Fibroblast of skin of right biceps (primary cell): ENCODE measurements around the gene TAGAP.
A peak's percentile ranks its signal among the peaks of the same experiment; 100 is the strongest.

Source experiments
- DNase-seq: peaks from one replicate; pipeline ENCODE4 v3.0.0-alpha.2; 2013

The TAGAP gene

GRCh38 chr6:159068904-159069578 lies 24.2 kb upstream of the TAGAP start:
- no peak for DNase-seq

DNA sequence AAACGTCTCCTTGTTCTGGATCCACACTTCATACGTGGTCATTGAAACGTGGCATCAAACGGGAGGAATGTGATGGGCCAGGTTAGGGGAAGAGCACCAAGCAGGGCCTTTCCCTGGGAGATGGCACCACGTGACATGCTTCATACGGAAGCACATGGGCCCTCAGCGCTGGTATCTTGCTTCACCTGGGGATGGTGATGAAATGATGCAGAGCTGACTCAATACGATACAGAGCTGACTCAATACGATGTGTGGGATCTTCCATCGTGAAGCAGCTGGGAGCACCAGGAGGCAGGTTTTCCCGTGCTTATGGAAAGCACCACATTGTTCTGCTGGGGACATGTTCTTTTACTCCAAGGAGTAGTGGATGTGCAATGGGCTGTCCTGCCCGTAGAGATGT lies 22.5 kb upstream of the TAGAP start:
- no peak for DNase-seq

GRCh38 chr6:159066483-159066882 lies 21.7 kb upstream of the TAGAP start:
- no peak for DNase-seq

- no peak for DNase-seq
Observed at GRCh38 chr6:159065759-159066329, 21.1 kb upstream of the TAGAP start.

- no peak for DNase-seq
Observed at GRCh38 chr6:159065091-159065490, 20.3 kb upstream of the TAGAP start.

GRCh38 chr6:159064477-159064876 lies 19.7 kb upstream of the TAGAP start:
- DNase-seq, result no peak

DNA sequence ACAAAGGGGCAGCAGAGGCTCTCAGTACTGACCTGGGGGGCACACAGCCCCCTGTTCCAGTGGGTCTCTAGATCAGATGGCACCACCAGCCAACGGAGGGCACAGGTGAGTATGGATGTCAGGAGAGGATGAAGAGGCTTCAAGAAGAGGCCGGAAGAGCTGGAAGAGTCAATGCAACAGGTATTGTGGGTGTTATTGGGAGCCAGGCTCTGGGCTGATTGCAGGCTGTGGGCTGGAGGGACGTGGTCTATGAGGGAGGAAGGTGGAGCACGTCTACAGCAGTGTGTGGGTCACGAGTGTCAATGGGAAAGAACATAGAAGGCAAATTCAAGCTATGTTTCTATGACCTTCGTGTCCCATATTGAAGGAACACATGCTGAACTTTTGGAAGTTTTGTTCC lies 18.8 kb upstream of the TAGAP start:
- no peak for DNase-seq

DNA sequence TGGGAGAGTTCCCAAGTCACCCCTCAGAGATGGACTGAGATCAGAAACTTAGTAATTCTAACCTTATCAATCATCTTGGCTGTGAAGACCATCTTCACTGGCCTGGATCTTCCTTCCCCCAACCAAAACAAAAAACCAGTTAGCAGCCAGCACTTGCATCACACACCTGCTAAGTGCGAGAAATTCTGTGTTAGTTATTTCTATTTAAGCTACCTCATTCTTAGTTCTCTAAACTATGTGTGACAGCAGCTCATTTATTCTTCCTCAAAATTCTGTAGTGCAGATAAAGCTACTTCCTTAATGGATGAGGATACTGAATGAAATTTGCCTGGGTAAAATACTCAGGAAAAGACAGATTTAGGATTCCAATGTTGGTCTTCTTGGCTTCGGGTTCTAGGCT lies 18.2 kb upstream of the TAGAP start:
- DNase-seq, result no peak

- DNase-seq, result no peak
Observed at GRCh38 chr6:159062564-159062945, 17.8 kb upstream of the TAGAP start.

- no peak for DNase-seq
Observed at GRCh38 chr6:159061805-159062563, 17.2 kb upstream of the TAGAP start.

DNA sequence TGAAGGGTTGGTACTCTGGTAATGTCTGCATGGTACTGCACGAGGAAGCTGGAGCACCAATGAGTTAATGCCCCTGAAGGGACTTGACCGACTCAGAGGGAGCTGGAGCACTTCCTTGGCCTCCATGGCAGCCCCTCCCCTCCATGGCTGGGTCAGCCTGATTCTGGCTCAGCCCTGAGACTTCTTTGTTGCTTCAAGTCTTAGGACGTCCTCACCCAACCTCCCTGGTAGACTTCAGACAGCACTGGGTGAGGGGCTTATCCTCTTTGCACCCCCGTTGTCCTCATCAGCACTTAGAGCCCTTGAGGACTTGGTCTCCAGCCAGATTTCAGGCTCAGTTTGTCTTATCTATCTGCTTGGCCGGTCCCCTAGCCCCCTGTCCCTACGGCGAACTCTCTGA lies 16.4 kb upstream of the TAGAP start:
- no peak for DNase-seq

GRCh38 chr6:159059885-159060506 lies 15.2 kb upstream of the TAGAP start:
- DNase-seq, result no peak

DNA sequence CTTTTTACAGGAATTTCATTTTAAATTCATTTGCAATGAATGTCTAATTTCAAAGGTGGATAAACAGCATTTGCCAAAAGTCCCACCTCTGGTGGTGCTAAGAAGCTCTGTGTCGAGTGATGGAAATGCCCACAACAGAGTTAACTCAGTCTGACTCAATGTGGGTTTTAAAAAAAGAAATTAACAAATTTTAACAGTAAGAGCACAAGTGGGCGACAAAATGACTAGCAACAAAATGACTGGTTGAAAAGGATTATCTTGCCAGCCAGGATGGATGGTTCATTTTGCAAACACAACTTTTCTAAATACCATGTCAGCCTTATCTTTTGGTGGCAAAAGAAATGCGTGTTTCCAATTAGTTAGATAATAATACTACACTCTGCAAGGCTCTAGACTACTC lies 14.3 kb upstream of the TAGAP start:
- DNase-seq, result no peak

GRCh38 chr6:159056899-159057298 lies 12.1 kb upstream of the TAGAP start:
- no peak for DNase-seq

DNA sequence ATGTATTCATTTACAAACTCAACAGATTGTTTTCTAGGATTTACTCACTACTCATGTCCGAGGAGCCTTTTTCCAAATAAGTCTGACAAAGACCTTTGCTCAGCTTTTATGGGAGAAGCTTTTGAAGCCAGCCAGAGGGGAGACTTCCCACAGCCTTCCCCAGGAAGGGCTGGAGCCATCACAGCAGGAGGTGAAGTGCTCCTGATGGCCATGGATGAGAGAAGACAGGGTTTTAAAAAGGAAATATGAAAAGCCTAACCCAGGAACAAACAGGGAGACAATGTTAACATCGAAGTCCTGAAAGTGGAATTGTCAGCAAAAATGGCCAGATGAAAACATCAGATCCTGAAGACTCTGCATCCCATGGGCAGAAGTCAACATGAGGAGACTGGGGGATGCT lies 11.6 kb upstream of the TAGAP start:
- no peak for DNase-seq

GRCh38 chr6:159056003-159056402 lies 11.2 kb upstream of the TAGAP start:
- DNase-seq, result no peak

DNA sequence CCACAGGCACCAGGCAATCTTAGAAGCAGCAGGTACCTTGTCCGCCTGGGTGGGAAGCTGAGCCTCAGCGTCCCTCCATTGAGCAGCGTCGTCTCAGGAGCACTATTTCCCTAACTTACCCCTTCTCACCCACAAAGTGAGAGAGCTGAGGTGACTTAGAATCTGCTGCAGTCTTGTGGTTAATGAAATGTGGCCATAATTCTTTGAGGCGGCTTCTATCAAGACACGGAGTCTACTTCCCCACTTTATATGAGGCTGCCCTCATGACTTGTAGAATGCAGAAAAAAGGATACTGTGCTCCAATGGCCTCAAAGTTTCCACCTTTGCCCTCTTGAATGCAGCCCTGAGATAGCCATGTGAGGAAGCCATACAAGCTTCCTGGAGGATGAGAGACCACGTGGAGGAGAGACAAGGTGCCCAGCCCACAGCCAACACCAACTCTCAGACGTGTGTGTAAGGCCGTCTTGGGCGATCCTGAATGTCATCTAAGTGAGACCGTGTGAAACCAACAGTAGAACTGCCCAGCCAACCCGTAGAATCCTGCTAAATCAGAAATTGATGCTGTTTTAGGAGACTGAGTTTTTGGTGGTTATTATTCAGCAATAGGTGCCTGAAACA lies 9.1 kb upstream of the TAGAP start:
- DNase-seq, result no peak

- no peak for DNase-seq
Observed at GRCh38 chr6:159052720-159053119, 7.9 kb upstream of the TAGAP start.

GRCh38 chr6:159047891-159048685 lies 3.3 kb upstream of the TAGAP start:
- DNase-seq, result no peak

DNA sequence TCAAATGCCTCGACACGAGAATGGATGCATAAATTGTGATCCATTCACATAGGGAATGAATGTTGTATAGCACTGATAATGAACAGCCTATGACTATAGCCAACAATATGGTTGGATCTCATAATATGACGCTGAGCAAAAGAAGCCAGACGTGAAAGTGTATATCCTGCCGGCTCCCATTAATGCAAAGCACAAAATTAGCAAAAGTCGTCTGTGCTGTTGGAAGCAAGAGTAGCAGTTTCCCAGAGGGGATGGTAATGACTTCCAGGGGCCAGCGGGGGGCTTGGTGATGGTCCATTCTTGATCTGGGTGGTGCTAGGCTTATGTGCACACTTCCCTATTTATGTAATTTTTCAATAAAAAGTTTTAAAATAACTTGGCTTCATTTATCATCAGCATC lies 1.0 kb upstream of the TAGAP start:
- DNase-seq, result no peak

- DNase-seq, result no peak
Observed at GRCh38 chr6:159043947-159044346, 844 bp downstream of the TAGAP start.

DNA sequence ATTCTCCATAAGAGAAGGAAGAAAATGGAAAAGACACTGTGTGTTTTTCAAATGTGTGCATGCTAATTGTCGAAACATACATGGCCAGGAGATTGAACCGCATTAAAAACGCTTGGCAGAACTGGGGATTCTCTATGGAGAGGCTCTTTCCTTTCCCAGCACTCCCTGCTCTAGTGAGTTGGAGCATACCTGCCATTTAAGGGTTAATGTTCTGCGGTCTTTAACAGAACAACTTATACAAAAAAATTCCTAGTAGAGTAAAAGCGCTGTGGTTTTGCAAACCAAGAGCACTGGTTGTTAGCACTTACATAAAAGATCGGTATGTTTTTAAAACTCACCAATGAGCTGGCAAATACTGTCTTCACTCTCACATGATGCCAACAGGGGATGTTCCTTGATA lies 1.5 kb downstream of the TAGAP start:
- DNase-seq, result peak; percentile 12

- no peak for DNase-seq
Observed at GRCh38 chr6:159042826-159043181, 2.0 kb downstream of the TAGAP start.
